ENCODE data around the gene PCDHB8. TPM values are rescaled to one million over a fixed set of nuclear protein-coding genes. Genes with fewer than 3 reads are reported as not detected.
"Not testable (repeated sequence)": the region's sequence is repeated elsewhere in the genome, so short reads cannot be mapped to it uniquely, and the experiment has no call there.

PCDHB8 gene
- polyA plus RNA-seq, 1 donor (not counting 4 experiments of a cell fraction or from before 2014, with no cell fraction given): not detected

DNA sequence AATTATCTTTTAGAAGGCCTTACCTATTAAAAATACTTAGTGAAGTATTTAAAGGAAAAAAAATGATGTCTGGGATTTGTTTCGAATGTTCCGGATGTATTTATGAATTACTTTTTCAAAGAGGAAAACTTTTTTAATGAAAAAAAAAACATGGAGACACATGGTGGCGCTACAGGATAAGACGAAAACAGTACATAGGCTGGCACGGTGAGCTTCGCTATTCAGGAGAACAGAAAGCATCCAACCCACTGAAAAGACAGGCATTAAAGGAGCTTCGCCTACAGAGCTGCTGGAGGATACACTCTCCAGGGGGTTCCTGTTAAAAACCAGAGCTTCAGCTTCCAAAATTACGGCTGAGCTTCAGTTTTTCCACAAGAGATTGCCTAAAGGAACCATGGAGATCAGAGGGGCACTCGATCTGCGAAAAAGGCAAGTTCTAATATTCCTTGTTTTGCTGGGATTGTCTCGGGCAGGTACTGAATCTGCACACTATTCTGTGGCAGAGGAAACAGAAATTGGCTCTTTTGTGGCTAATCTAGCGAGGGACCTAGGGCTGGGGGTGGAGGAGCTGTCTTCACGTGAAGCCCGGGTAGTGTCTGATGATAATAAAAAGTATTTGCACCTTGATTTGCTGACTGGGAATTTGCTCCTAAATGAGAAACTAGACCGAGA is 45.7 kb downstream of the PCDHB8 start, which contains the start of gene PCDHB14:
Gene PCDHB14 (plus strand): TSS at position 232 of the 672 bp plus-strand sequence. CDS start 163 bp downstream, at position 395.
- Histone ChIP-seq H3K4me1 (ENCODE audit: control insufficient read depth, extremely low read depth, insufficient read depth, low read length) (no peaks in the 10 kb centered on the region), H3K27me3 (ENCODE audit: control insufficient read depth, extremely low read depth, insufficient read depth, low read length) (no peaks in the 10 kb centered on the region), H3K79me2 (ENCODE audit: control insufficient read depth, insufficient read depth, low read length) (no peaks in the 10 kb centered on the region), H3K4me3 (ENCODE audit: control insufficient read depth in 2 of 3, extremely low read depth in 1 of 3, insufficient read depth in 2 of 3, low read depth in 1 of 3, low read length in 3 of 3) (peak within 1 kb of the TSS in 1 of 3 experiments; percentile 10), H3K27ac (ENCODE audit: control insufficient read depth, insufficient read depth, low read length) (no peak within 1 kb of the TSS), H4K20me1 (ENCODE audit: control insufficient read depth, extremely low read depth, insufficient read depth, low read length) (no peaks in the 10 kb centered on the region), H3K36me3 (ENCODE audit: control insufficient read depth in 2 of 2, extremely low read depth in 1 of 2, insufficient read depth in 2 of 2, low read length in 2 of 2) (no peaks in the 10 kb centered on the region), H3K4me2 (ENCODE audit: control insufficient read depth, extremely low read depth, insufficient read depth, low read depth, low read length) (no peak within 1 kb of the TSS), H2AFZ (ENCODE audit: control insufficient read depth, low read length) (no peak within 1 kb of the TSS), H3K9ac (ENCODE audit: control insufficient read depth, extremely low read depth, insufficient read depth, low read length) (no peak within 1 kb of the TSS), H3K9me1 (ENCODE audit: control insufficient read depth, extremely low read depth, insufficient read depth, low read length) (no peaks in the 10 kb centered on the region), H3K9me3 (ENCODE audit: control insufficient read depth, low read depth, low read length) (no peaks in the 10 kb centered on the region)
- no peak for DNase-seq (ENCODE audit: low read depth, low spot score)
- dilution Hi-C loops (cut with MboI; ENCODE audit: extremely low pct_ligation_motif_present, low sequenced_read_pairs): no loop called here
- no peak for TF ChIP-seq EZH2 (IDR thresholded peaks at IDR 0.05; ENCODE audit: low read length)
- TF ChIP-seq, protein P1, sequence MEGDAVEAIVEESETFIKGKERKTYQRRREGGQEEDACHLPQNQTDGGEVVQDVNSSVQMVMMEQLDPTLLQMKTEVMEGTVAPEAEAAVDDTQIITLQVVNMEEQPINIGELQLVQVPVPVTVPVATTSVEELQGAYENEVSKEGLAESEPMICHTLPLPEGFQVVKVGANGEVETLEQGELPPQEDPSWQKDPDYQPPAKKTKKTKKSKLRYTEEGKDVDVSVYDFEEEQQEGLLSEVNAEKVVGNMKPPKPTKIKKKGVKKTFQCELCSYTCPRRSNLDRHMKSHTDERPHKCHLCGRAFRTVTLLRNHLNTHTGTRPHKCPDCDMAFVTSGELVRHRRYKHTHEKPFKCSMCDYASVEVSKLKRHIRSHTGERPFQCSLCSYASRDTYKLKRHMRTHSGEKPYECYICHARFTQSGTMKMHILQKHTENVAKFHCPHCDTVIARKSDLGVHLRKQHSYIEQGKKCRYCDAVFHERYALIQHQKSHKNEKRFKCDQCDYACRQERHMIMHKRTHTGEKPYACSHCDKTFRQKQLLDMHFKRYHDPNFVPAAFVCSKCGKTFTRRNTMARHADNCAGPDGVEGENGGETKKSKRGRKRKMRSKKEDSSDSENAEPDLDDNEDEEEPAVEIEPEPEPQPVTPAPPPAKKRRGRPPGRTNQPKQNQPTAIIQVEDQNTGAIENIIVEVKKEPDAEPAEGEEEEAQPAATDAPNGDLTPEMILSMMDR (optimal IDR thresholded peaks at IDR 0.05 in 1 of 3, IDR thresholded peaks at IDR 0.05 in 1 of 3, conservative IDR thresholded peaks at IDR 0.05 in 1 of 3; ENCODE audit: extremely low read depth in 1 of 3, insufficient read depth in 2 of 3, low read length in 3 of 3): peak in 2 of 3 experiments; percentile 3 to 9
- no peak for FAIRE-seq

DNA sequence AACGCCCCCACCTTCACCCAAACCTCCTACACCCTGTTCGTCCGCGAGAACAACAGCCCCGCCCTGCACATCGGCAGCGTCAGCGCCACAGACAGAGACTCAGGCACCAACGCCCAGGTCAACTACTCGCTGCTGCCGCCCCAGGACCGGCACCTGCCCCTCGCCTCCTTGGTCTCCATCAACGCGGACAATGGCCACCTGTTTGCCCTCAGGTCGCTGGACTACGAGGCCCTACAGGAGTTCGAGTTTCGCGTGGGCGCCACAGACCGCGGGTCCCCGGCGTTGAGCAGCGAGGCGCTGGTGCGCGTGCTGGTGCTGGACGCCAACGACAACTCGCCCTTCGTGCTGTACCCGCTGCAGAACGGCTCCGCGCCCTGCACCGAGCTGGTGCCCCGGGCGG is 47.3 kb downstream of the PCDHB8 start:
- H3K9me3 ChIP-seq (ENCODE audit: control insufficient read depth, low read depth, low read length); H3K4me3 ChIP-seq (ENCODE audit: control insufficient read depth in 2 of 3, extremely low read depth in 1 of 3, insufficient read depth in 2 of 3, low read depth in 1 of 3, low read length in 3 of 3); H3K9me1 ChIP-seq (ENCODE audit: control insufficient read depth, extremely low read depth, insufficient read depth, low read length); DNase-seq (ENCODE audit: low read depth, low spot score); H4K20me1 ChIP-seq (ENCODE audit: control insufficient read depth, extremely low read depth, insufficient read depth, low read length); H3K79me2 ChIP-seq (ENCODE audit: control insufficient read depth, insufficient read depth, low read length); H3K9ac ChIP-seq (ENCODE audit: control insufficient read depth, extremely low read depth, insufficient read depth, low read length); FAIRE-seq; H3K4me1 ChIP-seq (ENCODE audit: control insufficient read depth, extremely low read depth, insufficient read depth, low read length); H3K4me2 ChIP-seq (ENCODE audit: control insufficient read depth, extremely low read depth, insufficient read depth, low read depth, low read length); H2AFZ ChIP-seq (ENCODE audit: control insufficient read depth, low read length); H3K27me3 ChIP-seq (ENCODE audit: control insufficient read depth, extremely low read depth, insufficient read depth, low read length); H3K27ac ChIP-seq (ENCODE audit: control insufficient read depth, insufficient read depth, low read length); H3K36me3 ChIP-seq (ENCODE audit: control insufficient read depth in 2 of 2, extremely low read depth in 1 of 2, insufficient read depth in 2 of 2, low read length in 2 of 2); dilution Hi-C loops (cut with MboI; ENCODE audit: extremely low pct_ligation_motif_present, low sequenced_read_pairs): not testable (repeated sequence)

DNA sequence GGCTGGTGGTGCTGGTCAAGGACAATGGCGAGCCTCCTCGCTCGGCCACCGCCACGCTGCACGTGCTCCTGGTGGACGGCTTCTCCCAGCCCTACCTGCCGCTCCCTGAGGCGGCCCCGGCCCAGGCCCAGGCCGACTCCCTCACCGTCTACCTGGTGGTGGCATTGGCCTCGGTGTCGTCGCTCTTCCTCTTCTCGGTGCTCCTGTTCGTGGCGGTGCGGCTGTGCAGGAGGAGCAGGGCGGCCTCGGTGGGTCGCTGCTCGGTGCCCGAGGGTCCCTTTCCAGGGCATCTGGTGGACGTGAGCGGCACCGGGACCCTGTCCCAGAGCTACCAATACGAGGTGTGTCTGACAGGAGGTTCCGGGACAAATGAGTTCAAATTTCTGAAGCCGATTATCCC is 47.8 kb downstream of the PCDHB8 start:
- H3K4me3 ChIP-seq (ENCODE audit: control insufficient read depth in 2 of 3, extremely low read depth in 1 of 3, insufficient read depth in 2 of 3, low read depth in 1 of 3, low read length in 3 of 3); H3K36me3 ChIP-seq (ENCODE audit: control insufficient read depth in 2 of 2, extremely low read depth in 1 of 2, insufficient read depth in 2 of 2, low read length in 2 of 2); dilution Hi-C loops (cut with MboI; ENCODE audit: extremely low pct_ligation_motif_present, low sequenced_read_pairs); H3K9me3 ChIP-seq (ENCODE audit: control insufficient read depth, low read depth, low read length); H3K27me3 ChIP-seq (ENCODE audit: control insufficient read depth, extremely low read depth, insufficient read depth, low read length); H4K20me1 ChIP-seq (ENCODE audit: control insufficient read depth, extremely low read depth, insufficient read depth, low read length); FAIRE-seq; H3K9ac ChIP-seq (ENCODE audit: control insufficient read depth, extremely low read depth, insufficient read depth, low read length); DNase-seq (ENCODE audit: low read depth, low spot score); H3K27ac ChIP-seq (ENCODE audit: control insufficient read depth, insufficient read depth, low read length); H3K79me2 ChIP-seq (ENCODE audit: control insufficient read depth, insufficient read depth, low read length); H3K4me1 ChIP-seq (ENCODE audit: control insufficient read depth, extremely low read depth, insufficient read depth, low read length); H3K9me1 ChIP-seq (ENCODE audit: control insufficient read depth, extremely low read depth, insufficient read depth, low read length); H3K4me2 ChIP-seq (ENCODE audit: control insufficient read depth, extremely low read depth, insufficient read depth, low read depth, low read length); H2AFZ ChIP-seq (ENCODE audit: control insufficient read depth, low read length): not testable (repeated sequence)

Other genes starting within 250 kb of the PCDHB8 start
- 1.2 to 2.1 TPM (median 1.9 TPM) in 3 replicates for gene PCDHAC2, start 211.3 kb upstream of the PCDHB8 start, polyA plus RNA-seq
- not detected in 3 replicates for gene PCDHB1, start 126.4 kb upstream of the PCDHB8 start, polyA plus RNA-seq
- 0.26 to 1.1 TPM (median 0.46 TPM) in 3 replicates for gene PCDHB2, start 83.2 kb upstream of the PCDHB8 start, polyA plus RNA-seq
- gene PCDHB3, start 77.3 kb upstream of the PCDHB8 start, polyA plus RNA-seq: 0.03 to 0.08 TPM (median 0.05 TPM) in 3 replicates
- gene PCDHB4, start 56.0 kb upstream of the PCDHB8 start, polyA plus RNA-seq: 0.04 to 0.05 TPM in 2 of 3 replicates, not detected in the other
- 0.07 to 0.10 TPM (median 0.09 TPM) in 3 replicates for gene PCDHB5, start 42.6 kb upstream of the PCDHB8 start, polyA plus RNA-seq
- 0.03 to 0.08 TPM (median 0.05 TPM) in 3 replicates for gene PCDHB6, start 27.7 kb upstream of the PCDHB8 start, polyA plus RNA-seq
- gene PCDHB7, start 5.1 kb upstream of the PCDHB8 start, polyA plus RNA-seq: not detected in 3 replicates
- 0.02 to 0.09 TPM (median 0.07 TPM) in 3 replicates for gene PCDHB16, start 4.6 kb downstream of the PCDHB8 start, polyA plus RNA-seq
- 0.01 TPM in 1 of 3 replicates, not detected in the others for gene PCDHB9, start 9.4 kb downstream of the PCDHB8 start, polyA plus RNA-seq
- gene PCDHB10, start 14.6 kb downstream of the PCDHB8 start, polyA plus RNA-seq: 0.04 to 0.07 TPM (median 0.05 TPM) in 3 replicates
- gene PCDHB11, start 21.8 kb downstream of the PCDHB8 start, polyA plus RNA-seq: not detected in 3 replicates
- 0.03 TPM in 1 of 3 replicates, not detected in the others for gene PCDHB12, start 30.9 kb downstream of the PCDHB8 start, polyA plus RNA-seq
- 0.07 to 0.13 TPM (median 0.09 TPM) in 3 replicates for gene PCDHB13, start 36.1 kb downstream of the PCDHB8 start, polyA plus RNA-seq
- gene PCDHB14, start 45.6 kb downstream of the PCDHB8 start, polyA plus RNA-seq: 0.13 to 0.41 TPM (median 0.20 TPM) in 3 replicates
- gene PCDHB15, start 67.6 kb downstream of the PCDHB8 start, polyA plus RNA-seq: 0.03 to 0.31 TPM (median 0.09 TPM) in 3 replicates
- gene SLC25A2, start 126.3 kb downstream of the PCDHB8 start, polyA plus RNA-seq: not detected in 3 replicates
- gene TAF7, start 143.0 kb downstream of the PCDHB8 start, polyA plus RNA-seq: 37.5 to 58.9 TPM (median 47.5 TPM) in 3 replicates
- gene PCDHGA1, start 152.7 kb downstream of the PCDHB8 start, polyA plus RNA-seq: 0.08 to 0.17 TPM (median 0.09 TPM) in 3 replicates
- 0.14 to 0.37 TPM (median 0.35 TPM) in 3 replicates for gene PCDHGA2, start 161.0 kb downstream of the PCDHB8 start, polyA plus RNA-seq
- gene PCDHGA3, start 166.0 kb downstream of the PCDHB8 start, polyA plus RNA-seq: 0.03 to 0.05 TPM in 2 of 3 replicates, not detected in the other
- gene PCDHGB1, start 172.3 kb downstream of the PCDHB8 start, polyA plus RNA-seq: 0.08 to 0.15 TPM (median 0.09 TPM) in 3 replicates
- gene PCDHGA4, start 177.2 kb downstream of the PCDHB8 start, polyA plus RNA-seq: 0.05 to 0.15 TPM (median 0.14 TPM) in 3 replicates
- gene PCDHGB2, start 182.2 kb downstream of the PCDHB8 start, polyA plus RNA-seq: 0.12 to 0.15 TPM (median 0.12 TPM) in 3 replicates
- 0.01 to 0.07 TPM (median 0.06 TPM) in 3 replicates for gene PCDHGA5, start 186.4 kb downstream of the PCDHB8 start, polyA plus RNA-seq
- 0.17 to 0.28 TPM (median 0.18 TPM) in 3 replicates for gene PCDHGB3, start 192.5 kb downstream of the PCDHB8 start, polyA plus RNA-seq
- 0.16 to 0.36 TPM (median 0.28 TPM) in 3 replicates for gene PCDHGA6, start 196.1 kb downstream of the PCDHB8 start, polyA plus RNA-seq
- gene PCDHGA7, start 205.0 kb downstream of the PCDHB8 start, polyA plus RNA-seq: 0.13 to 0.24 TPM (median 0.14 TPM) in 3 replicates
- 1.6 to 2.7 TPM (median 2.4 TPM) in 3 replicates for gene PCDHGB4, start 209.9 kb downstream of the PCDHB8 start, polyA plus RNA-seq
- 0.08 to 0.09 TPM (median 0.09 TPM) in 3 replicates for gene PCDHGA8, start 214.8 kb downstream of the PCDHB8 start, polyA plus RNA-seq
- 1.8 to 4.3 TPM (median 1.9 TPM) in 3 replicates for gene PCDHGB5, start 220.2 kb downstream of the PCDHB8 start, polyA plus RNA-seq
- 0.24 to 0.35 TPM (median 0.28 TPM) in 3 replicates for gene PCDHGA9, start 225.0 kb downstream of the PCDHB8 start, polyA plus RNA-seq
- 0.19 to 0.30 TPM (median 0.23 TPM) in 3 replicates for gene PCDHGB6, start 230.2 kb downstream of the PCDHB8 start, polyA plus RNA-seq
- 1.3 to 1.8 TPM (median 1.6 TPM) in 3 replicates for gene PCDHGA10, start 235.2 kb downstream of the PCDHB8 start, polyA plus RNA-seq
- gene PCDHGB7, start 239.9 kb downstream of the PCDHB8 start, polyA plus RNA-seq: 0.66 to 1.1 TPM (median 0.69 TPM) in 3 replicates
- 1.4 to 2.5 TPM (median 1.4 TPM) in 3 replicates for gene PCDHGA11, start 243.3 kb downstream of the PCDHB8 start, polyA plus RNA-seq